IPS-NIHi7 (cell line): ENCODE measurements around the gene LGI4.
A peak's percentile ranks its signal among the peaks of the same experiment; 100 is the strongest.

Experiments used
- DNase-seq: peaks from one replicate; pipeline ENCODE4 v3.0.0; 2012; ENCODE audit warnings: mixed read lengths; ENCODE audit errors: extremely low spot score

The LGI4 gene

GRCh38 chr19:35124098-35125060 is 10.5 kb downstream of the LGI4 start:
- peak; percentile 88 for DNase-seq

GRCh38 chr19:35123573-35123972 is 11.3 kb downstream of the LGI4 start:
- no peak for DNase-seq

- DNase-seq = no peak
Observed at GRCh38 chr19:35122687-35123551, 11.9 kb downstream of the LGI4 start.

GRCh38 chr19:35120898-35121297 is 14.0 kb downstream of the LGI4 start:
- DNase-seq = no peak

GRCh38 chr19:35120492-35120891 is 14.4 kb downstream of the LGI4 start:
- DNase-seq = no peak

GRCh38 chr19:35119578-35120155 is 15.2 kb downstream of the LGI4 start:
- DNase-seq = no peak

GRCh38 chr19:35119091-35119490 is 15.8 kb downstream of the LGI4 start:
- DNase-seq = no peak

GRCh38 chr19:35118268-35119020 is 16.4 kb downstream of the LGI4 start:
- DNase-seq = no peak

- no peak for DNase-seq
Observed at GRCh38 chr19:35117799-35118198, 17.1 kb downstream of the LGI4 start.

- DNase-seq = no peak
Observed at GRCh38 chr19:35117116-35117515, 17.7 kb downstream of the LGI4 start.

GRCh38 chr19:35116072-35116801 is 18.6 kb downstream of the LGI4 start:
- no peak for DNase-seq

GRCh38 chr19:35115177-35115951 is 19.5 kb downstream of the LGI4 start, which contains the start of gene FXYD3:
Gene FXYD3 (plus strand): TSS chr19:35115823. CDS start chr19:35119377, 3,554 bp downstream.
- DNase-seq = no peak

- peak; percentile 93 for DNase-seq
Observed at GRCh38 chr19:35114353-35115176, 20.3 kb downstream of the LGI4 start.

GRCh38 chr19:35112995-35113688 is 21.7 kb downstream of the LGI4 start:
- DNase-seq = peak; percentile 43

GRCh38 chr19:35110974-35111373 is 23.9 kb downstream of the LGI4 start:
- no peak for DNase-seq

GRCh38 chr19:35109395-35110112 is 25.3 kb downstream of the LGI4 start:
- DNase-seq = no peak

- DNase-seq = no peak
Observed at GRCh38 chr19:35108730-35109129, 26.1 kb downstream of the LGI4 start.

- no peak for DNase-seq
Observed at GRCh38 chr19:35107545-35107944, 27.3 kb downstream of the LGI4 start.
